AG04449 (cell line): ENCODE results near the gene ADAMTS10.
A peak's percentile ranks its signal among the peaks of the same experiment; 100 is the strongest.

ENCODE experiments used
- CTCF ChIA-PET: fragments of 350-600 bp; formaldehyde crosslinking; extraction: SDS; loops from one replicate; lab custom pipeline; 2021; ENCODE audit warnings: antibody characterized with exemption; lab: Yijun Ruan, JAX
- POLR2A ChIA-PET: fragments of 400-600, 350-600 bp; formaldehyde crosslinking; extraction: SDS; loops from one replicate; lab custom pipeline; 2020; ENCODE audit warnings: antibody characterized with exemption, inconsistent platforms; lab: Yijun Ruan, JAX
- DNase-seq: peaks from one replicate; pipeline ENCODE4 v3.0.0-alpha.2; 2010; ENCODE audit warnings: low read depth, low spot score
- H3K4me3 ChIP-seq: 2 replicates; pipeline ENCODE4 v1.5.1; 2011; ENCODE audit warnings: low read depth, mild to moderate bottlenecking, control low read depth, low read length
- TF ChIP-seq, protein P1 (sequence below): IDR thresholded peaks from one replicate; pipeline ENCODE4 v1.5.1; 2011; ENCODE audit warnings: mild to moderate bottlenecking, moderate library complexity, low read length, control low read depth, inconsistent platforms; ENCODE audit not compliant: insufficient read depth; ENCODE audit errors: missing control alignments

The ADAMTS10 gene

GRCh38 chr19:8610041-8610935 is at the start of gene ADAMTS10:
Gene ADAMTS10, minus strand, starts transcription at chr19:8610715. Its CDS starts 5,005 bp downstream, at chr19:8605710.
- H3K4me3 ChIP-seq: peak within 1 kb of the TSS; percentile 89
- no peak for DNase-seq
- CTCF ChIA-PET: no interaction called here
- POLR2A ChIA-PET: no interaction called here
- TF ChIP-seq, protein P1, sequence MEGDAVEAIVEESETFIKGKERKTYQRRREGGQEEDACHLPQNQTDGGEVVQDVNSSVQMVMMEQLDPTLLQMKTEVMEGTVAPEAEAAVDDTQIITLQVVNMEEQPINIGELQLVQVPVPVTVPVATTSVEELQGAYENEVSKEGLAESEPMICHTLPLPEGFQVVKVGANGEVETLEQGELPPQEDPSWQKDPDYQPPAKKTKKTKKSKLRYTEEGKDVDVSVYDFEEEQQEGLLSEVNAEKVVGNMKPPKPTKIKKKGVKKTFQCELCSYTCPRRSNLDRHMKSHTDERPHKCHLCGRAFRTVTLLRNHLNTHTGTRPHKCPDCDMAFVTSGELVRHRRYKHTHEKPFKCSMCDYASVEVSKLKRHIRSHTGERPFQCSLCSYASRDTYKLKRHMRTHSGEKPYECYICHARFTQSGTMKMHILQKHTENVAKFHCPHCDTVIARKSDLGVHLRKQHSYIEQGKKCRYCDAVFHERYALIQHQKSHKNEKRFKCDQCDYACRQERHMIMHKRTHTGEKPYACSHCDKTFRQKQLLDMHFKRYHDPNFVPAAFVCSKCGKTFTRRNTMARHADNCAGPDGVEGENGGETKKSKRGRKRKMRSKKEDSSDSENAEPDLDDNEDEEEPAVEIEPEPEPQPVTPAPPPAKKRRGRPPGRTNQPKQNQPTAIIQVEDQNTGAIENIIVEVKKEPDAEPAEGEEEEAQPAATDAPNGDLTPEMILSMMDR: no peak

DNA sequence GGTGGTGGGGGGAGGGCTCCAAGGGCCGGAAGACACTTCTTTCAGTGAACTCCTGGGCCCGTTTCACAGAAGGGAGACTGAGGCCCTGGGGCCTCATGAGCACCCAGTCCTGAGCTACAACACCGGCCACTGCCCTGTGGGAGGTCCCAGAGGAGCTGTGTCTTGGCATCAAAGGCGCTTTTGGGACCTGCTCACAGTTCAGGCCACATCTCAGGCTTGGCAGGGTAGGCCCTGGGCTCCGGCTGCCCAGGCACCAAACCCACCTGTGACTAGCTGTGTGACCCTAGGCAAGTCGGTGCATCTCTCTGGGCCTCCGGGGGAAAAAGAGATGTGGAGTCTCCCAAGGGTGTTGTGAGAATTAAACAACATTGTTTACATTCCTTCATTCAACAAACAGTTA is 49.4 kb upstream of the ADAMTS10 start:
- no peak for DNase-seq
- TF ChIP-seq, protein P1: no peak
- H3K4me3 ChIP-seq: no peak overlapping the region
- ChIA-PET CTCF (interaction anchor here (0.6 to 1.4 kb wide), 2 partner anchors 79 to 225 kb away, joined by 3 to 4 read pairs; no protein-coding TSS in a partner anchor), POLR2A (no interaction called here)

DNA sequence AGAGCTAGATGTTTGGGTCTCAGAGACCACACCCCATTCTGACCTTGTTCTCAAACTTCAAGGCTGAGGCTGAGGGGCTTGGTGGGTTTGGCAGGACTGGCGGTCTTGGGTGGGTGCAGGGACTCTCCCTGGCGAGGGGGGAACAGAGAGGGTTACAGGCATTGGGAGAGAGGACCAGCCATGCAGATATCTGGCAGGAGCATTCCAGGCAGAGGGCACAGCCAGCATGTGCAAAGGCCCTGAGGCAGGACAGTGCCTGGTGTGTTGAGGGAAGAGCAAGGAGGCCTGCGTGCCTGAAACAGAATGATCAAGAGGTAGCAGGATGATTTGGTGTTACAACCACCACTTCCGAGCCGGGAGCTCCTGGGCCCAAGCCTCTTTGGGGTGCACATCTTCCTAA is 47.4 kb upstream of the ADAMTS10 start:
- ChIA-PET POLR2A (no interaction called here), CTCF (no interaction called here)
- TF ChIP-seq, protein P1: no peak

DNA sequence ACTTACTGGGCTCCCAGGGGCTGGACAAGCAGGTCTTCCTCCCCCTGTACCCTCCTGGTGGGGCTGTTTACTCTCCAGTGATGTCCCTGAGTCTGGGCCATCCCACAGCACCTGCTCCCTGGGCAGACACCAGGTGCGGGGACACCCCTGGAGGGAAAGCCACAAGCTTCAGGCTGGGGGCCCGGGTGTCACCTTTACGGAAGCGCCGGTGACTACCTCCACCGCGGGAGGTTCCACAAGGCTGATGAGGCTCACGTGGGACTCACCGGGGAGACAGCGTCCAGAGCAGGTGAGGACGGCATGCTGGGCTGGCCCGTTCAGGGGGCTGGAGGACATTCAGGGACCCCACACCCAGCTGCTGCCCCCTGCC is 44.8 kb upstream of the ADAMTS10 start:
- TF ChIP-seq, protein P1: no peak
- no peak for DNase-seq
- CTCF ChIA-PET: interaction anchor here (0.8 to 2.8 kb wide), 10 partner anchors 8 to 425 kb away, joined by 3 to 17 read pairs (median 4); no protein-coding TSS in a partner anchor
- no peak overlapping the region for H3K4me3 ChIP-seq
- POLR2A ChIA-PET: no interaction called here

More for the DNA sequence above, 47.4 kb upstream of the ADAMTS10 start:
- no peak for DNase-seq
- no peak overlapping the region for H3K4me3 ChIP-seq

- CTCF ChIA-PET: interaction anchor here (0.7 to 2.8 kb wide), 14 partner anchors 9 to 425 kb away, joined by 3 to 17 read pairs (median 3); no protein-coding TSS in a partner anchor
- TF ChIP-seq, protein P1: peak; percentile 91
Measured at GRCh38 chr19:8654591-8655339, 44.2 kb upstream of the ADAMTS10 start.

More at GRCh38 chr19:8654591-8655339, 44.2 kb upstream of the ADAMTS10 start:
- peak overlapping the region; percentile 32; the same call in 1 of the 2 replicates for H3K4me3 ChIP-seq
- DNase-seq: no peak
- POLR2A ChIA-PET: no interaction called here
